Mesenchymal stem cell (in vitro differentiated cells and primary cell): ENCODE data around the gene CSNK1G1.
"Not testable (repeated sequence)": the region's sequence is repeated elsewhere in the genome, so short reads cannot be mapped to it uniquely, and the experiment has no call there.

Source experiments
- DNase-seq: peaks from one replicate; pipeline ENCODE4 v3.0.0-alpha.2; 2013
- H2AFZ ChIP-seq: one replicate; pipeline ENCODE4 v1.6.1; 2013; ENCODE audit warnings: low read depth, mild to moderate bottlenecking, control low read depth, inconsistent platforms, low read length, moderate library complexity
- H2AK5ac ChIP-seq: 2 replicates; pipeline ENCODE4 v1.6.1; 2013; ENCODE audit warnings: low read length, moderate library complexity, mild to moderate bottlenecking, inconsistent platforms; ENCODE audit not compliant: severe bottlenecking
- H2BK120ac ChIP-seq: one replicate; pipeline ENCODE4 v1.6.1; 2013; ENCODE audit warnings: low read depth, mild to moderate bottlenecking, inconsistent platforms, low read length, moderate library complexity
- H2BK12ac ChIP-seq, 2 experiments: one replicate each; pipeline ENCODE4 v1.6.1; 2013; ENCODE audit warnings: inconsistent platforms in 2 of 2, low read length in 2 of 2, mild to moderate bottlenecking in 2 of 2, moderate library complexity in 2 of 2, control low read depth in 1 of 2
- H2BK15ac ChIP-seq: one replicate; pipeline ENCODE4 v1.6.1; 2013; ENCODE audit warnings: mild to moderate bottlenecking, low read depth, inconsistent platforms; ENCODE audit not compliant: poor library complexity, severe bottlenecking
- H2BK5ac ChIP-seq: 2 replicates; pipeline ENCODE4 v1.6.1; 2013; ENCODE audit warnings: low read depth, mild to moderate bottlenecking, low read length, control low read depth, inconsistent platforms; ENCODE audit not compliant: poor library complexity, severe bottlenecking
- H3K14ac ChIP-seq, 2 experiments: one replicate each; pipeline ENCODE4 v1.6.1; 2013; ENCODE audit warnings: inconsistent platforms in 2 of 2, low read length in 2 of 2, control low read depth in 1 of 2, mild to moderate bottlenecking in 1 of 2, moderate library complexity in 1 of 2
- H3K18ac ChIP-seq, 2 experiments: one replicate each; pipeline ENCODE4 v1.6.1; 2013; ENCODE audit warnings: inconsistent platforms in 2 of 2, low read length in 2 of 2, control low read depth in 1 of 2, low read depth in 1 of 2, mild to moderate bottlenecking in 1 of 2
- H3K23ac ChIP-seq, 2 experiments: one replicate each; pipeline ENCODE4 v1.6.1; 2013; ENCODE audit warnings: inconsistent platforms in 2 of 2, low read length in 2 of 2, mild to moderate bottlenecking in 2 of 2, moderate library complexity in 2 of 2, control low read depth in 1 of 2
- H3K27ac ChIP-seq: 2 replicates; pipeline ENCODE4 v1.5.1; 2013; ENCODE audit warnings: mild to moderate bottlenecking, moderate library complexity, low read length, control low read depth, inconsistent platforms; ENCODE audit not compliant: poor library complexity, severe bottlenecking
- H3K27me3 ChIP-seq, 2 experiments: 2 replicates each; pipeline versions ENCODE4 v1.6.1 to v1.7.0; 2013; ENCODE audit warnings: low read length in 2 of 2, mild to moderate bottlenecking in 2 of 2, moderate library complexity in 2 of 2, control low read depth in 1 of 2, inconsistent platforms in 1 of 2; ENCODE audit not compliant: control insufficient read depth in 1 of 2, insufficient read depth in 1 of 2
- H3K36me3 ChIP-seq, 2 experiments: 2 replicates each; pipeline versions ENCODE4 v1.6.1 to v1.7.0; 2013; ENCODE audit warnings: low read length in 2 of 2, control low read depth in 1 of 2, inconsistent platforms in 1 of 2, low read depth in 1 of 2, mild to moderate bottlenecking in 1 of 2; ENCODE audit not compliant: insufficient read depth in 2 of 2, control insufficient read depth in 1 of 2
- H3K4ac ChIP-seq, 2 experiments: one replicate each; pipeline ENCODE4 v1.6.1; 2013; ENCODE audit warnings: inconsistent platforms in 2 of 2, low read length in 2 of 2, mild to moderate bottlenecking in 2 of 2, moderate library complexity in 2 of 2, control low read depth in 1 of 2, low read depth in 1 of 2
- H3K4me1 ChIP-seq: 2 replicates; pipeline ENCODE4 v1.6.1; 2013; ENCODE audit warnings: low read depth, low read length, control low read depth; ENCODE audit not compliant: control insufficient read depth, insufficient read depth
- H3K4me2 ChIP-seq: 2 replicates; pipeline ENCODE4 v1.6.1; 2013; ENCODE audit warnings: low read length, mild to moderate bottlenecking, inconsistent platforms; ENCODE audit not compliant: poor library complexity, severe bottlenecking
- H3K4me3 ChIP-seq, 2 experiments: 2 replicates each; pipeline versions ENCODE4 v1.5.1 to v1.7.0; 2013; ENCODE audit warnings: low read length in 2 of 2, mild to moderate bottlenecking in 2 of 2, control low read depth in 1 of 2, low read depth in 1 of 2; ENCODE audit not compliant: insufficient read depth in 1 of 2
- H3K79me1 ChIP-seq: replicated peaks from 2 replicates; pipeline ENCODE4 v1.6.1; 2013; ENCODE audit warnings: mild to moderate bottlenecking, control low read depth, low read length, inconsistent platforms; ENCODE audit not compliant: poor library complexity, severe bottlenecking
- H3K9ac ChIP-seq: 2 replicates; pipeline ENCODE4 v1.7.0; 2013; ENCODE audit warnings: mild to moderate bottlenecking, low read length, moderate library complexity
- H3K9me3 ChIP-seq: 2 replicates; pipeline ENCODE4 v1.7.0; 2013; ENCODE audit warnings: mild to moderate bottlenecking, low read length; ENCODE audit not compliant: control insufficient read depth
- H4K8ac ChIP-seq: one replicate; pipeline ENCODE4 v1.6.1; 2013; ENCODE audit warnings: inconsistent platforms, mild to moderate bottlenecking, low read length, moderate library complexity
- H4K91ac ChIP-seq: one replicate; pipeline ENCODE4 v1.6.1; 2013; ENCODE audit warnings: mild to moderate bottlenecking, low read length, inconsistent platforms
- WGBS: methylation state at CpG from one replicate; pipeline ENCODE4 v1.1.7; 2013; ENCODE audit warnings: mixed read lengths; 5-methylcytosine and 5-hydroxymethylcytosine counted together

CSNK1G1 gene

GRCh38 chr15:64122936-64123351, 233.0 kb downstream of the CSNK1G1 start:
- H3K9ac ChIP-seq: no peak overlapping the region
- no peak overlapping the region for H4K8ac ChIP-seq
- H3K79me1 ChIP-seq: peaks cover 23% of the 10 kb centered on the region
- H3K4me1 ChIP-seq: no peaks in the 10 kb centered on the region
- H2BK5ac ChIP-seq: no peak overlapping the region
- no peak overlapping the region for H3K4me3 ChIP-seq
- no peak overlapping the region for H3K18ac ChIP-seq
- H3K14ac ChIP-seq: no peak overlapping the region
- H3K23ac ChIP-seq: no peak overlapping the region
- H2BK15ac ChIP-seq: no peak overlapping the region
- H2AFZ ChIP-seq: no peak overlapping the region
- H3K27ac ChIP-seq: no peak overlapping the region
- no peaks in the 10 kb centered on the region for H3K27me3 ChIP-seq
- no peaks in the 10 kb centered on the region for H3K9me3 ChIP-seq
- no peak overlapping the region for H3K4me2 ChIP-seq
- peaks cover 28 to 90% of the 10 kb centered on the region in 2 experiments for H3K36me3 ChIP-seq
- WGBS: 89% methylated on average over 3 of the region's 3 CpGs
- H2BK12ac ChIP-seq: no peak overlapping the region
- no peak overlapping the region for H2BK120ac ChIP-seq
- no peak overlapping the region for H4K91ac ChIP-seq
- H3K4ac ChIP-seq: no peak overlapping the region
- H2AK5ac ChIP-seq: no peak overlapping the region
- no peak for DNase-seq

GRCh38 chr15:64122444-64122843, 233.5 kb downstream of the CSNK1G1 start:
- H3K79me1 ChIP-seq: peaks cover 23% of the 10 kb centered on the region
- H2BK120ac ChIP-seq: no peak overlapping the region
- H3K27me3 ChIP-seq: no peaks in the 10 kb centered on the region
- no peak overlapping the region for H3K4ac ChIP-seq
- H2BK5ac ChIP-seq: no peak overlapping the region
- no peak overlapping the region for H4K8ac ChIP-seq
- no peak overlapping the region for H2AK5ac ChIP-seq
- no peak overlapping the region for H3K9ac ChIP-seq
- H3K36me3 ChIP-seq: peaks cover 28 to 90% of the 10 kb centered on the region in 2 experiments
- H3K18ac ChIP-seq: no peak overlapping the region
- no peaks in the 10 kb centered on the region for H3K4me1 ChIP-seq
- H3K14ac ChIP-seq: no peak overlapping the region
- H3K4me3 ChIP-seq: no peak overlapping the region
- H2AFZ ChIP-seq: no peak overlapping the region
- no peak overlapping the region for H2BK12ac ChIP-seq
- H2BK15ac ChIP-seq: no peak overlapping the region
- H4K91ac ChIP-seq: no peak overlapping the region
- H3K27ac ChIP-seq: no peak overlapping the region
- no peak overlapping the region for H3K4me2 ChIP-seq
- no peaks in the 10 kb centered on the region for H3K9me3 ChIP-seq
- DNase-seq: no peak
- H3K23ac ChIP-seq: no peak overlapping the region
- WGBS: no CpG with 5 or more reads among the region's 1 CpG

GRCh38 chr15:64121614-64122013, 234.4 kb downstream of the CSNK1G1 start:
- WGBS: 94% methylated on average over 2 of the region's 4 CpGs
- Histone ChIP-seq H2AK5ac (no peak overlapping the region), H3K18ac (no peak overlapping the region), H3K4me2 (no peak overlapping the region), H3K23ac (no peak overlapping the region), H3K4me3 (no peak overlapping the region), H2BK5ac (no peak overlapping the region), H2AFZ (no peak overlapping the region), H3K9me3 (no peaks in the 10 kb centered on the region), H4K8ac (no peak overlapping the region), H3K36me3 (peaks cover 26 to 89% of the 10 kb centered on the region in 2 experiments), H3K9ac (no peak overlapping the region), H3K27ac (no peak overlapping the region), H3K4ac (no peak overlapping the region), H2BK12ac (no peak overlapping the region), H3K14ac (no peak overlapping the region), H3K4me1 (no peaks in the 10 kb centered on the region), H2BK15ac (no peak overlapping the region), H3K27me3 (no peaks in the 10 kb centered on the region), H3K79me1 (peaks cover 25% of the 10 kb centered on the region), H4K91ac (no peak overlapping the region), H2BK120ac (no peak overlapping the region)
- DNase-seq: no peak

DNA sequence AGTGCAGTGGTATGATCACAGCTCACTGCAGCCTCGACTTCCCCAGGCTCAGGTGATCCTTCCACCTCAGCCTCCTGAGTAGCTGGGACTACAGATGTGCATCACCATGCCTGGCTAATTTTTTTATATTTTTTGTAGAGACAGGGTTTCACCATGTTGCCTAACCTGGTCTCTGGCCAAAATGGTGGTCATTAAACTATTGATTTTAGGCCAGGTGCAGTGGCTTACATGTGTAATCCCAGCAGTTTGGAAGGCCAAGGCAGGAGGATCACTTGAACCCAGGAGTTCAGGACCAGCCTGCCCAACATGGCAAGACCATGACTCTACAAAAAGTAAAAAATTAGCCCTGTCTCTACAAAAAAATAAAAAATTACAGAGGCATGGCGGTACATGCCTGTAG, 235.7 kb downstream of the CSNK1G1 start:
- not testable (repeated sequence) for H2BK12ac ChIP-seq, H2BK120ac ChIP-seq, H2BK15ac ChIP-seq, H2BK5ac ChIP-seq, H4K91ac ChIP-seq, H3K27me3 ChIP-seq, H3K23ac ChIP-seq, H3K14ac ChIP-seq, DNase-seq, H4K8ac ChIP-seq, H3K4me1 ChIP-seq, H3K27ac ChIP-seq, H3K18ac ChIP-seq, H3K4me3 ChIP-seq, H2AK5ac ChIP-seq, H3K9me3 ChIP-seq, H3K4me2 ChIP-seq, H3K9ac ChIP-seq, H2AFZ ChIP-seq, H3K4ac ChIP-seq
- peaks cover 26 to 93% of the 10 kb centered on the region in 2 experiments for H3K36me3 ChIP-seq
- 100% methylated on average over 2 of the region's 2 CpGs for WGBS
- peaks cover 32% of the 10 kb centered on the region for H3K79me1 ChIP-seq
